HS-5 (cell line): ENCODE data around the gene COMMD10.
A peak's percentile ranks its signal among the peaks of the same experiment; 100 is the strongest.
"Not testable (repeated sequence)": the region's sequence is repeated elsewhere in the genome, so short reads cannot be mapped to it uniquely, and the experiment has no call there.

Experiments
- DNase-seq: peaks from one replicate; pipeline ENCODE4 v3.0.0-alpha.2; 2012; ENCODE audit warnings: low read depth

The COMMD10 gene

GRCh38 chr5:116084871-116085715 lies at the start of gene COMMD10:
COMMD10 (plus strand) TSS chr5:116085025.
- peak; percentile 60 for DNase-seq

GRCh38 chr5:116035123-116035522 lies 49.7 kb upstream of the COMMD10 start:
- no peak for DNase-seq

GRCh38 chr5:116037236-116037822 lies 47.5 kb upstream of the COMMD10 start:
- no peak for DNase-seq

GRCh38 chr5:116038817-116039216 lies 46.0 kb upstream of the COMMD10 start:
- DNase-seq, result no peak

GRCh38 chr5:116042375-116042774 lies 42.5 kb upstream of the COMMD10 start:
- DNase-seq, result no peak

- DNase-seq, result no peak
Measured at GRCh38 chr5:116044073-116044472, 40.8 kb upstream of the COMMD10 start.

- no peak for DNase-seq
Measured at GRCh38 chr5:116045821-116046220, 39.0 kb upstream of the COMMD10 start.

GRCh38 chr5:116046261-116046660 lies 38.6 kb upstream of the COMMD10 start:
- DNase-seq, result no peak

- DNase-seq, result no peak
Measured at GRCh38 chr5:116046823-116047222, 38.0 kb upstream of the COMMD10 start.

- DNase-seq, result no peak
Measured at GRCh38 chr5:116058346-116058936, 26.4 kb upstream of the COMMD10 start.

GRCh38 chr5:116062352-116062751 lies 22.5 kb upstream of the COMMD10 start:
- DNase-seq, result no peak

- DNase-seq, result no peak
Measured at GRCh38 chr5:116063950-116064349, 20.9 kb upstream of the COMMD10 start.

- peak; percentile 35 for DNase-seq
Measured at GRCh38 chr5:116068028-116068632, 16.7 kb upstream of the COMMD10 start.

- DNase-seq, result no peak
Measured at GRCh38 chr5:116071211-116071610, 13.6 kb upstream of the COMMD10 start.

- DNase-seq, result no peak
Measured at GRCh38 chr5:116075191-116075831, 9.5 kb upstream of the COMMD10 start.

GRCh38 chr5:116076496-116076895 lies 8.3 kb upstream of the COMMD10 start:
- no peak for DNase-seq

GRCh38 chr5:116078199-116078598 lies 6.6 kb upstream of the COMMD10 start:
- no peak for DNase-seq

- DNase-seq, result no peak
Measured at GRCh38 chr5:116084287-116084691, 536 bp upstream of the COMMD10 start.

- DNase-seq, result not testable (repeated sequence)
Measured at GRCh38 chr5:116086309-116086708, 1.5 kb downstream of the COMMD10 start.

- no peak for DNase-seq
Measured at GRCh38 chr5:116088062-116088461, 3.2 kb downstream of the COMMD10 start.

- no peak for DNase-seq
Measured at GRCh38 chr5:116090302-116090701, 5.5 kb downstream of the COMMD10 start.

GRCh38 chr5:116091416-116091815 lies 6.6 kb downstream of the COMMD10 start:
- DNase-seq, result no peak
